Measurements from ENCODE around the gene NRG3. TPM values are rescaled to one million over a fixed set of nuclear protein-coding genes. Genes with fewer than 3 reads are reported as not detected.
"Not testable (repeated sequence)": the region's sequence is repeated elsewhere in the genome, so short reads cannot be mapped to it uniquely, and the experiment has no call there.

The NRG3 gene
- total RNA-seq, 2 donors from 2014 or later = not detected

DNA sequence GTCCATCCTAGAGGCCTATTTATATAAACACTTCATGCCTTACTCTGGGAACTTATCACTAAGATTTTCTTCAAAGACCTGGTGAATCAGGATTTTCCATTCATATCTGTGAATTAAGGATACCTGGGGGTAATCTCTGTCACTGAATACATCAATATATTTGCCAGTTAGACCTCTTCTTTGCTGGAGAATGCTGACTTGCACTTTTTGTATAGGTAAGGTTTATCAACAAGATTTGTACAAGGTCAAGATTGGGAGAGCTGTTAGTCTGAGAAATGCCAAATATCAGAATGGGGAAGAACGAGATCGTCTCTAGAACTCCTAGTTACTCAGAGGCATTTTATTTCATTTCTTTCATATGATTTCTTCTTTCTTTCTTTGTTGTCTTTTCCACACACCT is 1060.0 kb downstream of the NRG3 start:
- Mint-ChIP-seq H3K4me3 (no peak overlapping the region), H3K36me3 (no peaks in the 10 kb centered on the region), H3K27ac (no peak overlapping the region), H3K4me1 (ENCODE audit: low read depth in 2 of 2) (no peaks in the 10 kb centered on the region), H3K9me3 (peaks cover 19% of the 10 kb centered on the region), H3K27me3 (no peaks in the 10 kb centered on the region)
- no peak for ATAC-seq
- DNase-seq (ENCODE audit: low spot score) = no peak

DNA sequence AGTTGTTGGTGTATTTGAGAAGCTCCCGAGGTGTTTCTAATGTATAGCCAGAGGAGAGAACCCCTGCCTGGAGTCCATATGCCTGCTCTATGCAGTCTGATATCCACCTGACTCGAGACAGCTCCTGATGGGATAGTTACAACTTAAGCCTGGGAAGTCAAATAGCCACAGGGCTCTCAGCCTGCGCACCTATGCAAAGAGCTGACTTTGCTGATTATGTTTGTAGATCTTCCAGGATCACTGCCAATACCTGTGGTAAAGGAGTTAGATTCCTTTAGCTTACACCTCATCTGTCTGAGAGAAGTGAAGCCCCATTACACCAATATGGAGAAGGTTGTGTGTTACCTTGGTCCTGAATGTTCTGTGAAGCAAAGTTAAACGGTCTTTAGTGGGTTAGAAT is 1063.3 kb downstream of the NRG3 start:
- DNase-seq (ENCODE audit: low spot score) (no peak), ATAC-seq (no peak)
- Mint-ChIP-seq H3K27me3 (no peaks in the 10 kb centered on the region), H3K27ac (no peak overlapping the region), H3K36me3 (peaks cover 4% of the 10 kb centered on the region), H3K4me3 (no peak overlapping the region), H3K9me3 (peaks cover 12% of the 10 kb centered on the region), H3K4me1 (ENCODE audit: low read depth in 2 of 2) (no peaks in the 10 kb centered on the region)

DNA sequence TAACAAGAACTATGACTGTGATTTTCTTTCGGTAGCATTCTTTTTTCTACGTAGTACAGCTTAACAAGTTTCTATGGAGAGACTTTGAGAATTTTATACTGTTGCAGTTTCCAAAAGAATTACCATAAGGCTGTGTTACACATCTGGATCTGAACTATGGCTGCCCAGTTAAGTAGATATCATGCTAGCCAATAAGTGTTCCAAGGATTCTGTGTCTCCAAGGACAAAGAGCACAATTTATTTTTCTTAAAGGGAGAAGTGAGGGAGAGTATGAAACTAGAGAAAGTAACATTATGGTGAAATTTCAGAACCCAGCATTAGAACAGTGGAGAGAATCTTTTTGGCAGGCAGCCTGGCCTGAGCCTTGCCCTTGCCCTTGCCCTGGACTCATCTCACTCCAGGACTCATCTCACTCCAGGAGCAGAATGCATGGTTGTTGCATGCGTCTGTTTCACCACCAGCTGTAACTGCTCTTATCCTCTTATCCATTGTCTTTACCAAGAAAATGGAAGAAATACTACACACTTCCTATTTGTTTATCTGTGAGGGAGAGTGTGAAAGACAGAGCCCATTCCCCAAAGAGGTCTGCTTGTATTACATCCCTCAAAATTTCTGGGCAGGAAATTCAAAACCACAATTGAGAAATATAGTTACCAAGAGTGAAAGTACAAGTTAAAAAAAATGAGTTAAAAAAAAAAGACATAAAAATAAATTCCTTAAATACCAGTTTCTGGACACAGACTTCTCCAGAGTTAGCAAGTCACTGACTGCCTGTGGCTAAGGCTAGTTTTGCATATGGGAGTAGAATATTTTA is 1067.5 kb downstream of the NRG3 start:
- no peaks in the 10 kb centered on the region for H3K4me1 Mint-ChIP-seq (ENCODE audit: low read depth in 2 of 2)
- H3K9me3 Mint-ChIP-seq = peaks cover 6% of the 10 kb centered on the region
- ATAC-seq (no peak), DNase-seq (ENCODE audit: low spot score) (no peak)
- no peak overlapping the region for H3K4me3 Mint-ChIP-seq
- no peak overlapping the region for H3K27ac Mint-ChIP-seq
- no peaks in the 10 kb centered on the region for H3K27me3 Mint-ChIP-seq
- peaks cover 4% of the 10 kb centered on the region for H3K36me3 Mint-ChIP-seq

DNA sequence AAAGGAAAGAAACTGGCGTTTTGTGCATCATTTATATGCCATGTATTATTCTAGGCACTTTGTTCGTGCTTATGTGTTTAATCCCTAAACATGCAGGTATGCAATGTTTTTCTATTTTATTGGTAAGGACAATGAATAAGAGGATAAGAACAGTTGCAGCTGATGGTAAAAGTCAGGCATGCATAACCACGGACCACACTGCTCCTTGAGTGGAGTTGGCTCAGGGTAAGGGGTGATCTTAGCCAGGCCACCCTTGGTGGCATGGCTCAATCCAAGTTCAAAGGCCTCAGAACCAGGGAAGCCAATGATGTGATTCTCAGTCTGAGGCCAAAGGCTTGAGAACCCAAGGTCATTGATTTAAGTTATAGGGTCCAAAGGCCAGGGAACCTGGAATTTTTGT is 1068.1 kb downstream of the NRG3 start:
- H3K27me3 Mint-ChIP-seq = no peaks in the 10 kb centered on the region
- no peaks in the 10 kb centered on the region for H3K4me1 Mint-ChIP-seq (ENCODE audit: low read depth in 2 of 2)
- no peak overlapping the region for H3K27ac Mint-ChIP-seq
- H3K4me3 Mint-ChIP-seq = no peak overlapping the region
- ATAC-seq = no peak
- DNase-seq (ENCODE audit: low spot score) = no peak
- H3K36me3 Mint-ChIP-seq = peaks cover 4% of the 10 kb centered on the region
- H3K9me3 Mint-ChIP-seq = peaks cover 6% of the 10 kb centered on the region

- no peaks in the 10 kb centered on the region for H3K27me3 Mint-ChIP-seq
- no peaks in the 10 kb centered on the region for H3K4me1 Mint-ChIP-seq (ENCODE audit: low read depth in 2 of 2)
- no peak overlapping the region for H3K27ac Mint-ChIP-seq
- H3K36me3 Mint-ChIP-seq = no peaks in the 10 kb centered on the region
- no peak for ATAC-seq
- H3K9me3 Mint-ChIP-seq = peaks cover 10% of the 10 kb centered on the region
- no peak for DNase-seq (ENCODE audit: low spot score)
- no peak overlapping the region for H3K4me3 Mint-ChIP-seq
These were observed 1075.0 kb downstream of the NRG3 start for GRCh38 chr10:82949816-82950575.

DNA sequence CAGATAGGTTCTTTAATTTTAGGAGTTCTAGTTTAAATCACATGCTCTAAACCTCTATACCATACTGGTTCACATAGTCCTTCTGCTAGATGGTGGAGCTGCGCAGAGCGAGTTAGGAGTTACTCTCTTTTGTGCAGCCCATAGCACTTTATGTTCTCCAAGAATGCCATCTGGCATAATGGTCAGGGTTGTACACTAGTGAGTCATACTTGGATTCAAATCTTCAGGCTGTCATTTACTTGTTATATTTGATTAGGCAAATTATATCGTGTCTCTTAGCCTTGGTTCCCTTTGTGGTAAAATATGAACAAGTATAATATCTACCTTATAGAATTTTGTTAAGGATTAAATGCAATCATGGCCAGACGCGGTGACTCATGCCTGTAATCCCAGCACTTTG is 1078.3 kb downstream of the NRG3 start:
- Mint-ChIP-seq H3K27me3 (no peaks in the 10 kb centered on the region), H3K27ac (no peak overlapping the region), H3K4me1 (ENCODE audit: low read depth in 2 of 2) (no peaks in the 10 kb centered on the region), H3K36me3 (no peaks in the 10 kb centered on the region), H3K4me3 (no peak overlapping the region), H3K9me3 (peaks cover 19% of the 10 kb centered on the region)
- ATAC-seq (no peak), DNase-seq (ENCODE audit: low spot score) (no peak)

DNA sequence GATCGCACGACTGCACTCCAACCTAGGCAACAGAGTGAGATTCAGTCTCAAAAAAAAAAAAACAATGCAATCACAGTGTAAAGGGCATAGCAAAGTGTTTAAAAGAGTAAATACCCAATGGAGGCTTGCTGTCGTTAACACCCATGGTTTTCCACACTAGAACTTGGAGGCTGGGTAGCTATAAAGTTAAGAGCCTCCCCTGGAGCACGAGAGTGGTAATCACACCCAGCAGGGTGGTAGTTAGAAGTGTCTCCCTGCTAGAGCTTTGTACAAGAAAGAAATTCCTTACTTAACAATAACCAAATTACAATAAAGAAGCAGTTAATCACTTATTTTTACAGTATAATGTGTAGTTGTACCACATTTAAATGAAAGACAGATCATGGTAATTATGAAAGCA is 1078.9 kb downstream of the NRG3 start:
- H3K27me3 Mint-ChIP-seq = no peaks in the 10 kb centered on the region
- H3K4me1 Mint-ChIP-seq (ENCODE audit: low read depth in 2 of 2) = no peaks in the 10 kb centered on the region
- no peak overlapping the region for H3K27ac Mint-ChIP-seq
- no peak overlapping the region for H3K4me3 Mint-ChIP-seq
- no peaks in the 10 kb centered on the region for H3K36me3 Mint-ChIP-seq
- H3K9me3 Mint-ChIP-seq = peaks cover 19% of the 10 kb centered on the region
- DNase-seq (ENCODE audit: low spot score) = no peak
- no peak for ATAC-seq

DNA sequence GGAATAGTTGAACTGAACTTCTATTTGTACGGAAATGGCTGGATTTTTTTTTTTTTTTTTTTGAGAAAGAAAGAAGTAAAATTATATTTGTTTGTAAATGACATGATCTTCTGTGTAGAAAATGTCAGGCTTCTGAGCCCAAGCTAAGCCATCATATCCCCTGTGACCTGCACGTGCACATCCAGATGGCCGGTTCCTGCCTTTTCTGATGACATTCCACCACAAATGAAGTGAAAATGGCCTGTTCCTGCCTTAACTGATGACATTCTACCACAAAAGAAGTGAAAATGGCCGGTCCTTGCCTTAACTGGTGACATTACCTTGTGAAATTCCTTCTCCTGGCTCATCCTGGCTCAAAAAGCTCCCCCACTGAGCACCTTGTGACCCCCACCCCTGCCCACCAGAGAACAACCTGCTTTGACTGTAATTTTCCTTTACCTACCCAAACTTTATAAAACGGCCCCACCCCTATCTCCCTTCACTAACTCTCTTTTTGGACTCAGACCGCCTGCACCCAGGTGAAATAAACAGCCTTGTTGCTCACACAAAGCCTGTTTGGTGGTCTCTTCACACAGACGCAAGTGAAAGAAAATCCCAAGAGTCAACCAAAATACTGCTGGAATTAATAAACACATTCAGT is 1085.5 kb downstream of the NRG3 start:
- not testable (repeated sequence) for DNase-seq (ENCODE audit: low spot score); H3K36me3 Mint-ChIP-seq; H3K27me3 Mint-ChIP-seq; ATAC-seq; H3K4me3 Mint-ChIP-seq; H3K27ac Mint-ChIP-seq; H3K4me1 Mint-ChIP-seq (ENCODE audit: low read depth in 2 of 2)
- peaks cover 11% of the 10 kb centered on the region for H3K9me3 Mint-ChIP-seq

GRCh38 chr10:82961864-82962263 is 1086.9 kb downstream of the NRG3 start:
- DNase-seq (ENCODE audit: low spot score) (no peak), ATAC-seq (no peak)
- no peaks in the 10 kb centered on the region for H3K4me1 Mint-ChIP-seq (ENCODE audit: low read depth in 2 of 2)
- H3K4me3 Mint-ChIP-seq = no peak overlapping the region
- no peaks in the 10 kb centered on the region for H3K27me3 Mint-ChIP-seq
- no peaks in the 10 kb centered on the region for H3K36me3 Mint-ChIP-seq
- no peak overlapping the region for H3K27ac Mint-ChIP-seq
- peaks cover 3% of the 10 kb centered on the region for H3K9me3 Mint-ChIP-seq

- no peak for DNase-seq (ENCODE audit: low spot score)
- Mint-ChIP-seq H3K36me3 (no peaks in the 10 kb centered on the region), H3K9me3 (peaks cover 3% of the 10 kb centered on the region), H3K4me3 (no peak overlapping the region), H3K27ac (no peak overlapping the region), H3K4me1 (ENCODE audit: low read depth in 2 of 2) (no peaks in the 10 kb centered on the region), H3K27me3 (no peaks in the 10 kb centered on the region)
- no peak for ATAC-seq
These were observed 1091.1 kb downstream of the NRG3 start for GRCh38 chr10:82966130-82966529.

- H3K4me1 Mint-ChIP-seq (ENCODE audit: low read depth in 2 of 2) = no peaks in the 10 kb centered on the region
- H3K27me3 Mint-ChIP-seq = no peaks in the 10 kb centered on the region
- ATAC-seq = no peak
- DNase-seq (ENCODE audit: low spot score) = no peak
- no peak overlapping the region for H3K27ac Mint-ChIP-seq
- H3K36me3 Mint-ChIP-seq = no peaks in the 10 kb centered on the region
- H3K9me3 Mint-ChIP-seq = peaks cover 3% of the 10 kb centered on the region
- H3K4me3 Mint-ChIP-seq = no peak overlapping the region
These were observed 1093.5 kb downstream of the NRG3 start for GRCh38 chr10:82968533-82968932.

GRCh38 chr10:82969405-82969804 is 1094.4 kb downstream of the NRG3 start:
- Mint-ChIP-seq H3K36me3 (no peaks in the 10 kb centered on the region), H3K27ac (no peak overlapping the region), H3K4me1 (ENCODE audit: low read depth in 2 of 2) (no peaks in the 10 kb centered on the region), H3K9me3 (peaks cover 3% of the 10 kb centered on the region), H3K4me3 (no peak overlapping the region), H3K27me3 (no peaks in the 10 kb centered on the region)
- no peak for DNase-seq (ENCODE audit: low spot score)
- no peak for ATAC-seq

DNA sequence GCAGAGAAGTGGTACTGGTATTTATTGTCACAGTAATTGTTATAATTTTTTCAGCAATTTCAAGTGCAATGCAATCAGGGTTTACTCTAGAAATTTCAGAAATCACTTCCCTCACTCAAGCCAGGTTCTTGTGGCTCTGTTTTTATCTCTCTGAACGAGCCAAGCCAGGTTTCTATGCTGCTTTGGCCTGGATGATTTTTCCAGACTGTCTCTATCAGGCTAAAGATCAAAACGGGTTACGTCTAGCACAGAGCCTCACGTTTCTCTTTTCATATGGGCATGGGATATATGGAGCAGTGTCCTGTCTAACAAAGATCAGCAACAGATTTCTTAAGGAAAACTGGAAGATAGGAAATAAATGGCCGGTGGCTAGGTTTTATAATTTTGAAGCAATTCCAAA is 1105.3 kb downstream of the NRG3 start:
- Mint-ChIP-seq H3K27me3 (no peaks in the 10 kb centered on the region), H3K36me3 (no peaks in the 10 kb centered on the region), H3K4me3 (no peak overlapping the region), H3K4me1 (ENCODE audit: low read depth in 2 of 2) (no peaks in the 10 kb centered on the region), H3K9me3 (peaks cover 6% of the 10 kb centered on the region), H3K27ac (no peak overlapping the region)
- no peak for DNase-seq (ENCODE audit: low spot score)
- no peak for ATAC-seq

DNA sequence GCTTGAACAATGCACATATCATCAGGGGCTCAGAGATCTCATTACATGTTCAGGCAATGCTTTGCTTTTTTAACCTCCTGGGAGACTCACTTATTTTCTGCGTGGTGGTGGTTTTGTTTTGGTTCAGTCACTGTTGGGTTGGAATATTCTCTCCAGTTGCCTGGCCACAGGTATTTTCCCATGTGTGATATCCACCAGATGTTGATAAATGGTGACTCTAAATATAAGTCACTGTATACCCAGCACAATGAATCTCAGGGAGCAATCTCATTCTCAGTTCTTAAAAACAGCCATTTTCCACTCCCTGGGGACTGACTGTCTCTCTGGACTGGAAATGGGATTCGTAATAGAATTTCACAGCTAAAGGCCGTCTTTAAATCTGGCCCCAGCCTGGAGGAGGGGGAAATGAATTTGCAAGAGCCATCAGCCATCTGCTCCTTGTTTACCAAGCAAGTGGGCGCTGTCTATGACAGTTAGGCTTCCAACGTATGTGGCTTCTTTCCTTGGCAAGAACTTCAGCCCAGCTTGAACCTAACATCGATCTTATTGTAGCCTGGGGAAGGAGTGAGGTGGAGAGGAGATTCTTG is 1106.2 kb downstream of the NRG3 start:
- Mint-ChIP-seq H3K4me1 (ENCODE audit: low read depth in 2 of 2) (no peaks in the 10 kb centered on the region), H3K9me3 (peaks cover 8% of the 10 kb centered on the region), H3K4me3 (no peak overlapping the region), H3K27me3 (no peaks in the 10 kb centered on the region), H3K36me3 (no peaks in the 10 kb centered on the region), H3K27ac (no peak overlapping the region)
- ATAC-seq (no peak), DNase-seq (ENCODE audit: low spot score) (no peak)
